B cell (primary cell): ENCODE data around the gene AOAH. TPM values are rescaled to one million over a fixed set of nuclear protein-coding genes. Genes with fewer than 3 reads are reported as not detected.

ENCODE experiments used
- ATAC-seq: fragments of 200-7000 bp; cut with Tn5 transposase; one replicate; pipeline ENCODE4 v1.10.0; 2021; ENCODE audit warnings: low read depth, mild to moderate bottlenecking, moderate number of reproducible peaks, moderate library complexity
- CTCF ChIA-PET: fragments of 350-600 bp; sonication (Branson Sonifier 250); formaldehyde crosslinking; loops from one replicate; lab custom pipeline; 2021; ENCODE audit warnings: antibody characterized with exemption, inconsistent platforms; lab: Charles Lee
- POLR2A ChIA-PET: fragments of 350-600 bp; sonication (Branson Sonifier 250); formaldehyde crosslinking; loops from one replicate; lab custom pipeline; 2021; ENCODE audit warnings: antibody characterized with exemption; lab: Charles Lee
- DNase-seq: peaks from one replicate; pipeline ENCODE4 v3.0.0; 2013
- H2AFZ ChIP-seq: 2 replicates; pipeline ENCODE4 v1.6.1; 2012; ENCODE audit warnings: mild to moderate bottlenecking, low read depth, low read length; ENCODE audit not compliant: insufficient read depth, poor library complexity, severe bottlenecking
- H3K27ac ChIP-seq, 2 donors: 1 replicate in 1 of 2; 2 replicates in 1 of 2; pipeline ENCODE4 v1.5.1; 2012 to 2013; ENCODE audit warnings: low read length in 2 of 2, mild to moderate bottlenecking in 2 of 2, moderate library complexity in 1 of 2
- H3K27me3 ChIP-seq, 4 experiments: fragments of 200-600 bp in 1 of 4; sonication (generic) in 1 of 4; replicated peaks in 1 of 4; 1 replicate in 2 of 4; 2 replicates in 2 of 4; pipeline versions ENCODE4 v1.6.1 to v1.7.0; 2013 to 2016; ENCODE audit warnings: low read length in 3 of 4, mild to moderate bottlenecking in 2 of 4, mixed read lengths in 1 of 4, moderate library complexity in 1 of 4; ENCODE audit not compliant: insufficient read depth in 4 of 4, control insufficient read depth in 3 of 4; ENCODE audit errors: control extremely low read depth in 1 of 4
- H3K36me3 ChIP-seq, 2 experiments: replicated peaks in 1 of 2; 1 replicate in 1 of 2; 2 replicates in 1 of 2; pipeline versions ENCODE4 v1.6.1 to v1.7.1; 2013; ENCODE audit warnings: low read length in 1 of 2; ENCODE audit not compliant: insufficient read depth in 2 of 2, control insufficient read depth in 1 of 2; ENCODE audit errors: control extremely low read depth in 1 of 2, extremely low read depth in 1 of 2
- H3K4me1 ChIP-seq, 2 donors: fragments of 200-600 bp in 1 of 2; sonication (generic) in 1 of 2; 1 replicate in 1 of 2; 2 replicates in 1 of 2; pipeline versions ENCODE4 v1.5.1 to v1.6.1; 2013 to 2017; ENCODE audit warnings: low read length in 2 of 2; ENCODE audit not compliant: control insufficient read depth in 2 of 2, insufficient read depth in 2 of 2
- H3K4me2 ChIP-seq: replicated peaks from 2 replicates; pipeline ENCODE3; 2012; ENCODE audit warnings: mild to moderate bottlenecking, low read depth, low read length; ENCODE audit not compliant: poor library complexity, severe bottlenecking
- H3K4me3 ChIP-seq, 5 experiments: fragments of 200-600 bp in 1 of 5; sonication (generic) in 1 of 5; 1 replicate in 3 of 5; 2 replicates in 2 of 5; pipeline versions ENCODE4 v1.5.1 to v1.7.0; 2011 to 2016; ENCODE audit warnings: low read length in 4 of 5, mild to moderate bottlenecking in 4 of 5, low read depth in 2 of 5, control low read depth in 1 of 5, moderate library complexity in 1 of 5; ENCODE audit not compliant: insufficient read depth in 1 of 5; ENCODE audit errors: control extremely low read depth in 1 of 5, extremely low read depth in 1 of 5
- H3K79me2 ChIP-seq: fragments of 200-600 bp; sonication (generic); one replicate; pipeline ENCODE4 v1.6.0; 2016; ENCODE audit warnings: low read length; ENCODE audit not compliant: control insufficient read depth, insufficient read depth
- H3K9ac ChIP-seq: fragments of 200-600 bp; sonication (generic); 2 replicates; pipeline ENCODE4 v1.6.1; 2017; ENCODE audit warnings: mild to moderate bottlenecking, low read length, moderate library complexity
- H3K9me3 ChIP-seq, 3 donors: one replicate each; pipeline versions ENCODE4 v1.6.1 to v1.7.1; 2013; ENCODE audit warnings: low read length in 2 of 3; ENCODE audit not compliant: control insufficient read depth in 2 of 3, insufficient read depth in 1 of 3; ENCODE audit errors: control extremely low read depth in 1 of 3
- H4K20me1 ChIP-seq: 2 replicates; pipeline ENCODE4 v1.6.0; 2012; ENCODE audit warnings: mild to moderate bottlenecking, low read length; ENCODE audit not compliant: insufficient read depth, control insufficient read depth, poor library complexity, severe bottlenecking
- H3K27ac Mint-ChIP-seq: one replicate; pipeline ENCODE4 v1.8.0; 2021; ENCODE audit warnings: mixed read lengths
- H3K27me3 Mint-ChIP-seq: one replicate; pipeline ENCODE4 v1.8.0; 2021; ENCODE audit warnings: mixed read lengths
- H3K4me1 Mint-ChIP-seq: one replicate; pipeline ENCODE4 v1.8.0; 2021; ENCODE audit warnings: mixed read lengths
- H3K4me3 Mint-ChIP-seq: one replicate; pipeline ENCODE4 v1.8.0; 2021; ENCODE audit warnings: mixed read lengths
- H3K9me3 Mint-ChIP-seq: one replicate; pipeline ENCODE4 v1.8.0; 2022; ENCODE audit warnings: mixed read lengths; ENCODE audit not compliant: insufficient read depth
- EZH2 ChIP-seq: IDR thresholded peaks from 2 replicates; pipeline ENCODE4 v1.6.1; 2012; ENCODE audit warnings: borderline replicate concordance, low read depth, mild to moderate bottlenecking, moderate library complexity, low read length; ENCODE audit not compliant: insufficient read depth, poor library complexity, severe bottlenecking
- WGBS: methylation state at CpG from one replicate; pipeline ENCODE4 v1.1.5; 2013; ENCODE audit warnings: missing lambda C conversion rate; ENCODE audit not compliant: insufficient coverage; 5-methylcytosine and 5-hydroxymethylcytosine counted together
- intact Hi-C: fragments of 100-400 bp; cut with micrococcal nuclease; formaldehyde crosslinking; loops from one replicate; pipeline ENCODE4 v1.10.0; 2022
- polyA plus RNA-seq: library from polyadenylated mRNA; depleted of rRNA; stranded (reverse); fragments of >200 nt; gene quantifications from 2 replicates; pipeline ENCODE4 v1.2.3, GENCODE V29; 2012
- total RNA-seq, 2 donors: library from RNA; stranded (reverse); fragments of 120-200 nt in 1 of 2; gene quantifications; 1 replicate in 1 of 2; 2 replicates in 1 of 2; pipeline versions ENCODE4 v1.2.3 to v1.2.4, GENCODE V29; 2013 to 2022
- TF ChIP-seq, protein P1 (sequence below): fragments of 200-600 bp; IDR thresholded peaks from one replicate; pipeline ENCODE4 v1.8.0; 2022; ENCODE audit warnings: antibody characterized with exemption, mild to moderate bottlenecking

The AOAH gene
- total and polyA plus RNA-seq, 2 donors (not counting 1 experiment from before 2014, with no cell fraction given) = 2.6 to 5.0 TPM

DNA sequence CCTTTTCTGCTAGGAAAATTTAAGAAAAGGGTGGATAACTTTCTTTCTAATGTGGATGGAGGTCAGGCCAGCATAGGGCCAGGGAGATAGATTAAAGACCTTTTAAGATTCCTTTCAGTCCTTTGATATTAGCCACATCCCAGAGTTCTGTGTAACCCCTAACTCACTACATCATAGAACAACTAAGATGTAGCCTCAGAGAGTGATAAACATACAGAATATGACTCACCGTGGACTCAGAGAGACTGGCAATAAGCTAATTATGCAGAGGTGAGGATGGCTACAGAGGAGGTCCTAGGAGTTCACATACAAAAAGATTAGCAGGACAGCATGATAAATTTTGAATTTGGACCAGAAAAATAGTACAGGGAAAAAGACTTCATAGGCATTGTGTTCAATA lies 141.0 kb downstream of the AOAH start:
- H3K79me2 ChIP-seq = no peaks in the 10 kb centered on the region
- Mint-ChIP-seq H3K27ac (no peak overlapping the region), H3K9me3 (no peaks in the 10 kb centered on the region), H3K27me3 (no peaks in the 10 kb centered on the region), H3K4me1 (no peaks in the 10 kb centered on the region), H3K4me3 (no peak overlapping the region)
- H3K27me3 ChIP-seq = no peaks in the 10 kb centered on the region
- H3K9ac ChIP-seq = no peak overlapping the region
- peaks cover 0 to 1% of the 10 kb centered on the region in 2 experiments for H3K36me3 ChIP-seq
- TF ChIP-seq EZH2 = no peak
- TF ChIP-seq, protein P1, sequence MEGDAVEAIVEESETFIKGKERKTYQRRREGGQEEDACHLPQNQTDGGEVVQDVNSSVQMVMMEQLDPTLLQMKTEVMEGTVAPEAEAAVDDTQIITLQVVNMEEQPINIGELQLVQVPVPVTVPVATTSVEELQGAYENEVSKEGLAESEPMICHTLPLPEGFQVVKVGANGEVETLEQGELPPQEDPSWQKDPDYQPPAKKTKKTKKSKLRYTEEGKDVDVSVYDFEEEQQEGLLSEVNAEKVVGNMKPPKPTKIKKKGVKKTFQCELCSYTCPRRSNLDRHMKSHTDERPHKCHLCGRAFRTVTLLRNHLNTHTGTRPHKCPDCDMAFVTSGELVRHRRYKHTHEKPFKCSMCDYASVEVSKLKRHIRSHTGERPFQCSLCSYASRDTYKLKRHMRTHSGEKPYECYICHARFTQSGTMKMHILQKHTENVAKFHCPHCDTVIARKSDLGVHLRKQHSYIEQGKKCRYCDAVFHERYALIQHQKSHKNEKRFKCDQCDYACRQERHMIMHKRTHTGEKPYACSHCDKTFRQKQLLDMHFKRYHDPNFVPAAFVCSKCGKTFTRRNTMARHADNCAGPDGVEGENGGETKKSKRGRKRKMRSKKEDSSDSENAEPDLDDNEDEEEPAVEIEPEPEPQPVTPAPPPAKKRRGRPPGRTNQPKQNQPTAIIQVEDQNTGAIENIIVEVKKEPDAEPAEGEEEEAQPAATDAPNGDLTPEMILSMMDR = no peak
- no peak for ATAC-seq
- no peaks in the 10 kb centered on the region for H3K4me1 ChIP-seq
- ChIA-PET POLR2A (no interaction called here), CTCF (interaction anchor here (0.6 kb wide), 2 partner anchors 17 to 613 kb away, joined by 3 read pairs; no protein-coding TSS in a partner anchor)
- H4K20me1 ChIP-seq = no peaks in the 10 kb centered on the region
- H3K9me3 ChIP-seq = peaks cover 0 to 3% (median 0%) of the 10 kb centered on the region in 3 donors
- intact Hi-C loops = no loop called here
- H3K4me2 ChIP-seq = no peak overlapping the region
- H3K4me3 ChIP-seq = no peak overlapping the region
- no peak overlapping the region for H3K27ac ChIP-seq
- H2AFZ ChIP-seq = no peak overlapping the region
- WGBS = 71% methylated on average over 1 of the region's 1 CpG
- DNase-seq = no peak

DNA sequence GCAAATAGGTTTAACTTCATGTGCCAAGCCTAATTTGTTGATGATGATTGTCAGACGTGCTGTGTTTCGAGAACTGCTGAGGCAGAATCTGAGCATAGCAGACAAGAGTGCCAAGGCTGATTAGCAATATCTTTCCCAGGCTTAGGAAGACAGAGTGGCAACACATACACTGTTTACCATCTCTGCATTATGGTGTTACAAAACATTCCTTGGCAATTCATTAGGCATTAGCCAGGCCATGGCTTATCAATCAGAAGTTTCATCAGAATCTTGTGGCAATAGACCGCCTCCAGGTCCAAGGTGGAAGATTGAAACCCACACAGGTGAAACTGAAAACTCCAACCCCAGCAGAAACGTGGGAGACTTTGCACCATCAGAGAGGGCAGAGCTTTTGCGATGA lies 148.5 kb downstream of the AOAH start:
- CTCF ChIA-PET = no interaction called here
- POLR2A ChIA-PET = no interaction called here
- no peak overlapping the region for H3K9ac ChIP-seq
- ATAC-seq = no peak
- no peaks in the 10 kb centered on the region for H4K20me1 ChIP-seq
- no peaks in the 10 kb centered on the region for H3K27me3 ChIP-seq
- no peak overlapping the region for H3K4me2 ChIP-seq
- peaks cover 2 to 5% (median 3%) of the 10 kb centered on the region in 3 donors for H3K9me3 ChIP-seq
- 100% methylated on average over 4 of the region's 5 CpGs for WGBS
- intact Hi-C loops = no loop called here
- H3K4me1 ChIP-seq = no peaks in the 10 kb centered on the region
- no peaks in the 10 kb centered on the region for H3K36me3 ChIP-seq
- Mint-ChIP-seq H3K4me3 (no peak overlapping the region), H3K9me3 (no peaks in the 10 kb centered on the region), H3K27me3 (peaks cover 3% of the 10 kb centered on the region), H3K27ac (no peak overlapping the region), H3K4me1 (no peaks in the 10 kb centered on the region)
- H3K4me3 ChIP-seq = no peak overlapping the region
- H3K27ac ChIP-seq = no peak overlapping the region
- TF ChIP-seq, protein P1 = no peak
- DNase-seq = no peak
- H2AFZ ChIP-seq = no peak overlapping the region
- H3K79me2 ChIP-seq = no peaks in the 10 kb centered on the region
